Erythroblast (primary cell): ENCODE measurements around the gene NUP93.

Experiments
- GATA1 ChIP-seq: IDR thresholded peaks from 2 replicates; pipeline ENCODE4 v1.6.1; 2011; ENCODE audit warnings: low read depth, mild to moderate bottlenecking, control low read depth, low read length, moderate library complexity
- POLR2A ChIP-seq: IDR thresholded peaks from 2 replicates; pipeline ENCODE4 v1.6.1; 2011; ENCODE audit warnings: mild to moderate bottlenecking, low read length

GRCh38 chr16:56828647-56829046, 98.7 kb downstream of the NUP93 start:
- TF ChIP-seq POLR2A (no peak), GATA1 (no peak)
